HepG2 (cell line): ENCODE data around the gene ZBTB20. TPM values are rescaled to one million over a fixed set of nuclear protein-coding genes. Genes with fewer than 3 reads are reported as not detected.

ENCODE experiments used
- AFF4 ChIP-seq: sonication (generic); formaldehyde crosslinking; IDR thresholded peaks from 2 replicates; pipeline ENCODE4 v1.4.0; 2020; ENCODE audit warnings: missing genetic modification reagents
- GPBP1L1 ChIP-seq: sonication (generic); formaldehyde crosslinking; IDR thresholded peaks from 2 replicates; pipeline ENCODE4 v1.5.0; 2020; ENCODE audit warnings: mild to moderate bottlenecking, missing genetic modification reagents
- GRHL1 ChIP-seq: sonication (generic); formaldehyde crosslinking; conservative IDR thresholded peaks from 2 replicates; pipeline ENCODE4 v1.8.0; 2022; ENCODE audit warnings: missing genetic modification reagents
- TCF12 ChIP-seq, 2 experiments: fragments of 450-650 bp in 1 of 2; sonication (generic) in 1 of 2; formaldehyde crosslinking in 1 of 2; IDR thresholded peaks; 2 replicates each; pipeline versions ENCODE4 v1.6.1 to v1.8.0; 2017 to 2022; ENCODE audit warnings: antibody characterized with exemption in 1 of 2, mild to moderate bottlenecking in 1 of 2, missing genetic modification reagents in 1 of 2, moderate library complexity in 1 of 2
- ZFP1 ChIP-seq: IDR thresholded peaks from 2 replicates; pipeline ENCODE4 v1.6.1; 2016
- ZFP36 ChIP-seq: fragments of 150-350 bp; IDR thresholded peaks from 2 replicates; pipeline ENCODE4 v1.6.1; 2018; ENCODE audit warnings: borderline replicate concordance, low read length, low read depth; ENCODE audit not compliant: partially characterized antibody
- polyA plus RNA-seq, 8 experiments: library from polyadenylated mRNA; depleted of rRNA in 3 of 8; stranded (reverse) in 7 of 8; unstranded in 1 of 8; fragments of >200 nt; fragmentation: Illumina TruSeq in 4 of 8; extraction: Trizol in 4 of 8; gene quantifications; 2 replicates each; pipeline versions ENCODE4 v1.2.1 to v1.2.3, GENCODE V29; 2011 to 2016; ENCODE audit warnings: low read depth in 4 of 8, missing spikeins in 1 of 8, mixed read lengths in 1 of 8; ENCODE audit not compliant: insufficient read depth in 1 of 8
- total RNA-seq, 5 experiments: library from RNA; depleted of rRNA; stranded (reverse); fragments of >200 nt; fragmentation: Illumina TruSeq; extraction: Trizol; gene quantifications; 2 replicates each; pipeline ENCODE4 v1.2.3, GENCODE V29; 2016; ENCODE audit warnings: low read depth in 1 of 5

The ZBTB20 gene
- total and polyA plus RNA-seq, 2 of the 13 experiments (the other 11 are each of a cell fraction or from before 2014, with no cell fraction given) = 1.9 to 8.8 TPM

- no peak for TF ChIP-seq GRHL1
- TF ChIP-seq AFF4 (CRISPR knock-in tag) = no peak
- no peak for TF ChIP-seq GPBP1L1 (CRISPR knock-in tag)
- no peak for TF ChIP-seq TCF12 (IDR thresholded peaks at IDR 0.05)
- no peak for TF ChIP-seq TCF12 (CRISPR knock-in tag; IDR thresholded peaks at IDR 0.05)
- TF ChIP-seq ZFP1 (CRISPR knock-in tag) = no peak
- no peak for TF ChIP-seq ZFP36
These were observed 722.8 kb downstream of the ZBTB20 start (continued) for GRCh38 chr3:114424337-114424736.
